ENCODE measurements around the gene TRIP11.
"Not testable (repeated sequence)": the region's sequence is repeated elsewhere in the genome, so short reads cannot be mapped to it uniquely, and the experiment has no call there.

- not testable (repeated sequence) for TF ChIP-seq CTCF (IDR thresholded peaks at IDR 0.05 in 8 of 11, conservative IDR thresholded peaks at IDR 0.05 in 3 of 11); POLR2A (IDR thresholded peaks at IDR 0.05); POLR2AphosphoS5 (IDR thresholded peaks at IDR 0.05)
Observed at GRCh38 chr14:92041766-92042165, 1.9 kb upstream of the TRIP11 start.

All from spleen (tissue), 7 donors.